Astrocyte (in vitro differentiated cells and primary cell): Measurements from ENCODE around the gene RELN.

Experiments
- CTCF ChIP-seq: IDR thresholded peaks from 2 replicates; pipeline ENCODE4 v1.5.1; 2011; ENCODE audit warnings: low read depth, mild to moderate bottlenecking, inconsistent platforms, low read length, moderate library complexity; ENCODE audit not compliant: insufficient read depth
- EZH2 ChIP-seq: IDR thresholded peaks from 2 replicates; pipeline ENCODE4 v1.6.1; 2012; ENCODE audit warnings: mild to moderate bottlenecking, low read length, inconsistent platforms; ENCODE audit not compliant: insufficient read depth

- TF ChIP-seq CTCF = no peak
- TF ChIP-seq EZH2 = no peak
These were observed 456.5 kb downstream of the RELN start for GRCh38 chr7:103532955-103533354.
